WTC11 (cell line): ENCODE results near the gene TOB2.

Experiments
- TF ChIP-seq, protein P1 (sequence below): sonication (generic); formaldehyde crosslinking; IDR thresholded peaks from 2 replicates; pipeline ENCODE4 v1.8.1; 2022; ENCODE audit warnings: low read depth, missing genetic modification reagents, borderline replicate concordance
- TF ChIP-seq, protein P2 (sequence below): sonication (generic); formaldehyde crosslinking; IDR thresholded peaks from 2 replicates; pipeline ENCODE4 v1.8.0; 2022; ENCODE audit warnings: mild to moderate bottlenecking, missing genetic modification reagents

DNA sequence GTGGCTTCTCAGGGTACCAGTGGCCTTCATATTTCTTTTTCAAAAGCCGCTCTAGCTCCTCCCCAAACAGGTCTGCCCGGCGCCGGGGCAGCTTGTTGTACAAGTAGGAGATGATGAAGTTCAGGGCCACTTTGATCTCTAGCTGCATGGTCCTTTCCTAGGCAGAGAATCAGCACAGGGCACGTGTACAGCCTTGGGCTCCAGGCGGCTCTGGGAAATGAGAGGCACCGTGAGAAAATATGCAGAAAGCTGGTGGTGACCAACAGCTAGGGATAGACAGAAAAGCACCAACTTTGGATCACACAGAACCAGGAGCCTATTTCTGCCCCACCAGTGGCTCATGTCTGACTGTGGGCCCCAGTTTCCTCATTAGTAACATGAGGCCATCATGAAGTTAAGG, 9.4 kb downstream of the TOB2 start:
- TF ChIP-seq, protein P1, sequence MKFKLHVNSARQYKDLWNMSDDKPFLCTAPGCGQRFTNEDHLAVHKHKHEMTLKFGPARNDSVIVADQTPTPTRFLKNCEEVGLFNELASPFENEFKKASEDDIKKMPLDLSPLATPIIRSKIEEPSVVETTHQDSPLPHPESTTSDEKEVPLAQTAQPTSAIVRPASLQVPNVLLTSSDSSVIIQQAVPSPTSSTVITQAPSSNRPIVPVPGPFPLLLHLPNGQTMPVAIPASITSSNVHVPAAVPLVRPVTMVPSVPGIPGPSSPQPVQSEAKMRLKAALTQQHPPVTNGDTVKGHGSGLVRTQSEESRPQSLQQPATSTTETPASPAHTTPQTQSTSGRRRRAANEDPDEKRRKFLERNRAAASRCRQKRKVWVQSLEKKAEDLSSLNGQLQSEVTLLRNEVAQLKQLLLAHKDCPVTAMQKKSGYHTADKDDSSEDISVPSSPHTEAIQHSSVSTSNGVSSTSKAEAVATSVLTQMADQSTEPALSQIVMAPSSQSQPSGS (CRISPR knock-in tag): no peak
- TF ChIP-seq, protein P2, sequence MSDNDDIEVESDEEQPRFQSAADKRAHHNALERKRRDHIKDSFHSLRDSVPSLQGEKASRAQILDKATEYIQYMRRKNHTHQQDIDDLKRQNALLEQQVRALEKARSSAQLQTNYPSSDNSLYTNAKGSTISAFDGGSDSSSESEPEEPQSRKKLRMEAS: no peak
